Measurements from ENCODE around the gene BLOC1S2. TPM values are rescaled to one million over a fixed set of nuclear protein-coding genes. Genes with fewer than 3 reads are reported as not detected.
"Not testable (repeated sequence)": the region's sequence is repeated elsewhere in the genome, so short reads cannot be mapped to it uniquely, and the experiment has no call there.

Gene BLOC1S2
- total RNA-seq: 52.2 TPM

GRCh38 chr10:100286051-100287033 is at the start of gene BLOC1S2:
Gene BLOC1S2, minus strand, starts transcription at chr10:100286680. Its CDS starts 21 bp downstream, at chr10:100286659.
- FAIRE-seq: no peak
- DNase-seq (ENCODE audit: low spot score in 2 of 2): peak; percentile 90 to 91

- FAIRE-seq: no peak
These were observed 48.3 kb upstream of the BLOC1S2 start for GRCh38 chr10:100334762-100335161.

GRCh38 chr10:100333661-100334440 is 47.4 kb upstream of the BLOC1S2 start:
- no peak for DNase-seq (ENCODE audit: low spot score in 2 of 2)
- no peak for FAIRE-seq

More at GRCh38 chr10:100334762-100335161, 48.3 kb upstream of the BLOC1S2 start:
- no peak for DNase-seq (ENCODE audit: low spot score in 2 of 2)

DNA sequence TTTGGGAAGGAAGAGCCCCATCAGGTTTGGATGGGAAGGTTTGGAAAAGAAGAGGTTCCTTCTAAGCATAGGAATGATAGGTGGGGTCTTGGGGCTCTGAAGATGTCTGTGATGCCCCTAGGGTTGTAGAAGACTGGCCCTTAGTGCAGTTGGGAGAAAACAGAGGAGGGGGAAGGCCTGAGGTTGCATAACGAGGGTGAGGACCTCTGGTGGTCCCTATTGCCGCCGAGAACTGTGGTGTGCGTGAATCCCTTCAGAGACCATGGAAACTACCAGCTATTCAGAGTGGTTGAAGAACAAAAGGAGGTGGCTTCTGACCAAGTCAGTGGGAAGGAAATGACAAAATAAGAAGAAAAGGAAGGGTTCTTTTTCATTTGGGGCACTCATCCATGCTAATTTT is 46.6 kb upstream of the BLOC1S2 start:
- FAIRE-seq: no peak
- no peak for DNase-seq (ENCODE audit: low spot score in 2 of 2)

GRCh38 chr10:100330079-100330478 is 43.6 kb upstream of the BLOC1S2 start, which contains the start of gene PKD2L1:
Gene PKD2L1, minus strand, starts transcription at chr10:100330228. Its CDS starts 125 bp downstream, at chr10:100330103.
- DNase-seq (ENCODE audit: low spot score in 2 of 2): no peak

DNA sequence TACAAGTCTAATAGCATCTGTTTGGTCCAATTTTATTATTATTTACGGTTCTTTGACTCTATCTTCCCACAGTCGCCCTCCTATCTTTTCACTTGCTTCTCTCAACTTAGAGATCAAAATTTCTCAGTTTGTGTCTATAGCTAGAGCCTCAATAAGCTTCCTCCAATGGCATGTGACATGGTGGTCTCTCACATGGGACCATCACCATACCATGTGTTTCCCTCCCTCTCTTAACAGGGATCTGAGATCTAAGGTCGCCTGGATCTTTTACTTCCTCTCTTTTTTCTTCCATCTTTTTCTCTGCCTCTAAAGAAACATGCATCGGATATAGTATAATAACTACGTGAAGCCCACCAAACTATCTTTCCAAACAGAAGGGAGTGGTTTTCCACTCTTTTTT is 41.7 kb upstream of the BLOC1S2 start:
- FAIRE-seq (no peak), DNase-seq (ENCODE audit: low spot score in 2 of 2) (no peak)

More at GRCh38 chr10:100330079-100330478, 43.6 kb upstream of the BLOC1S2 start, which contains the start of gene PKD2L1:
- no peak for FAIRE-seq

DNA sequence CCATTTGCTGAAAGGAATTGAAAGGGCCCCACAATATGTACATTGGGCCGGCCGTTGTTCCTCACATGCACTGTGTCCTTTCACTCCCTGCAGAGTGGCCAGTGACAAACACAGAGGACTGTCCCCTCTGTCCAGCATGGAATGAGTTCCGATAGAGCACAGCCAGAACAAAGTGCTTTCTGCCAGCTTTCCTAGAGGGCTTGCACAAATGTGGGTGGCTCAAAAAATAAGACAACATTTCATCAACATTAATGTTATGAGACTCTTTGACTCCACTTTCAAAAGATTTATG is 41.2 kb upstream of the BLOC1S2 start:
- FAIRE-seq (no peak), DNase-seq (ENCODE audit: low spot score in 2 of 2) (no peak)

DNA sequence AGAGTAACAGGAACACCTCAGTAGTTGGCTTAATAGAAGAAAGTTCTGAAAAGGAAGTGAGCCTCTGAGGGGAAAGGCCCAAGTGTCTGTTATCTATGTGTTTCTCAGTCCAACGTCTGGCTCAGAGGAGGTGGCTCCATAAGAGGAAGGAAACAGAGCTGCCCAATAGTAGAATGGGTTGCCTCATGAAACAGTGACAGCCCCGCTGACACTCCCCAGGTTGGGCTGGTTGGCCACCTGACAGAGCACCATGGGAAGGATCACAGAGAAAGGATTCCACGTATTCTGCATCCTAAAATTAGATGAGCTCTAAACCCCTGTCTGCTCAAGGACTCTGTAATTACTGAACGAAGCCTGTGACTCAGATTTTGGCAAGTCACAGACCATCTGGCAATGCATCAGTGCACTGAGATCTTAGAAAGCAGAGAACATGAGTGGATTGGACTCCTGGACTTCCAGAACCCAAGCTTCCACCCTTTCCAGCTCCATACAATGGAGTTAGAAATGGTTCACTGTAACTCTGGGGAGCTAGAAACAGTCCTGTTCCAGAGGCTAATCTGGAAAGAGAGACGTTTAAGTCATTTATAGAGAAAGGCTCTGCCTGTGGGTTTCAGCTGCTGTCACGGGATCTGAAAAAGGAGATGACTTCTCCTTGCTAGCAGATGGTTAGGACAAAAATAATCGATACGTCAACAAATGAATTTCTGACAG is 40.7 kb upstream of the BLOC1S2 start:
- DNase-seq (ENCODE audit: low spot score in 2 of 2): no peak
- FAIRE-seq: no peak

GRCh38 chr10:100325158-100325557 is 38.7 kb upstream of the BLOC1S2 start:
- FAIRE-seq (no peak), DNase-seq (ENCODE audit: low spot score in 2 of 2) (no peak)

DNA sequence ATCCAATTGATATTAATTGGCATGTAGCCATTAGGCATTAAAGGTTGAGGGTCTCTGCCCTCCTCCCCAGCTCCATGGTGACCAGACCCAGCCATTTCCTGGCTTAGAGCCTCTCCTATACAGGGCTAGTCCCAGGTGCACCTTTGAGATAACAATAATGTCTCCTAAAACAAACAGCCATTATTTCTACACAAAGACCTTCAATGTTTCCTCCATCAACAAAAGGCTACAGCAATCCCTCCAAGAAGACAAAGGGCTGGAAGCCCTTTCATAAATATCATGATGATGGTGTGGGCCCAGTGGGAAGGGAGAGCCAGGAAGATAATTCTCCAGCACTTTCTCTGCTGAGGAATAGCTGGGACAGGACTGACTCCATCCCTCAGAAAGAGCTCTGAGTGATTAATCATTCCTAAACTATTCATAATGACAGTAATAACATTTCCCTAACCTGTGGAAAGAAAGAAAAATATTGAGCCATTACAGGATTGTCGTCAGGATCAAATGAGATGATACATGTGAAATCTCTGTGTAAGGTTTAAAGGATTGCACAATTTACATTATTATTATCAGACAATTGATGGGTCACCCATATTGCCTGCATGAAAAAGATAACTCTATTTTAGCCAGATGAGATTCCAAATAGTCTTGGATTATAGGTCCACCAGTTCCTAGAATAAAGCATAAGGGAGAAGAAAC is 33.4 kb upstream of the BLOC1S2 start:
- FAIRE-seq: no peak
- peak in 1 of 2 donors; percentile 38 for DNase-seq (ENCODE audit: low spot score in 2 of 2)

- DNase-seq (ENCODE audit: low spot score in 2 of 2) (no peak), FAIRE-seq (no peak)
These were observed 31.7 kb upstream of the BLOC1S2 start for GRCh38 chr10:100318207-100318606.

- DNase-seq (ENCODE audit: low spot score in 2 of 2) (no peak), FAIRE-seq (no peak)
These were observed 29.1 kb upstream of the BLOC1S2 start for GRCh38 chr10:100315615-100316014.

DNA sequence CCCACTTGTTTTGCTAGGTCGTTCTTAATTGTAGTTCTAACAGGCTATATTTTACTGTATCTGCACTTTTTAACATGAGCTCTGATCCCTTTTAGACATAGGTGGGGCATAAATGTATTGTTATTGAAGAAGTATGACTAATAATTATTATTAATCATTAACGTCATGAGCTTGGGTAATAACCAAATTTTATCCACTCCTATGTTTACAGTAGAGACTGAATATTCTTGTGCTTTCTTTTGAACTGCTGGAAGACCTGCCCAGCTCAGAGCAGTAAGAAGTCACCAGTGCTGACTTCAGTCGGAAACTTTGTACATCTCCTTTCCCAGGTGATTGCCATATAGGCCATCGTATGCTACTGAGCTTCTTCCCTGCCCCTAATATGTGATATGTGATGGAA is 24.8 kb upstream of the BLOC1S2 start:
- FAIRE-seq: no peak
- no peak for DNase-seq (ENCODE audit: low spot score in 2 of 2)

- DNase-seq (ENCODE audit: low spot score in 2 of 2) (no peak), FAIRE-seq (no peak)
These were observed 21.2 kb upstream of the BLOC1S2 start for GRCh38 chr10:100307684-100308083.

DNA sequence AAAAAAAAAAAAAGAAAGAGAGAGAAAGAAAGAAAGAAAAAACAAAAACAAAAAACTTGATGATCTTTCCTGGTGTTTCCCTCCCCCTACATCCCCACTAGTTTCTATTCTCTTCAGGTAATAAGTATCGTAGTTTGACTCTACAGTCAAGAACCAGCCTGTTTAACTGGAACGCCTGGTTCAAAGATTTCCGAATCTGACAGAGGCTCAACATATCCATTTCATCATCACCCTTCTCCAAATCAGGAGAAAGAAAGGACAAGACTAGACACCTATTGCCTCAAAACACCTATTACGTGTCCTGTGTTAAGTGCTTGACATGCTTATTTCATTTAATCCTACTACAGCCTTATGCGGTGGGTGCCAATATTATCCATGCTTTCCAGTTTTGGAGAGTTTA is 20.4 kb upstream of the BLOC1S2 start:
- DNase-seq (ENCODE audit: low spot score in 2 of 2) (no peak), FAIRE-seq (no peak)

DNA sequence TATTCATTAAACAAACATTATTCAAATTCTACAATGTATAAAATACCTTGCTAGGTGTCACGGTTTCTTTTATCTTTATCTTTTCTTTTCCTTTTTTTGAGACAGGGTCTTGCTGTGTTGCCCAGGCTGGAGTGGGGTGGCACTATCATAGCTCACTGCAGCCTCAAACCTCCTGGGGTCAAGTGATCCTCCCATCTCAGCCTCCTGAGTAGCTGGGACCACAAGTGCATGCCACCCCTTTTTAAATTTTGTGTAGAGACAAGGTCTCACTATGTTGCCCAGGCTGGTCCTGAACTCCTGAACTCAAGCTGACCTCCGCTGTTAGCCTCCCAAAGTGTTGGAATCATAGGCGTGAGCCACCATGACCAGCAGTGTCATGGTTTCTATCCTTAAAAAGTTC is 17.9 kb upstream of the BLOC1S2 start:
- FAIRE-seq: no peak
- DNase-seq (ENCODE audit: low spot score in 2 of 2): no peak

- FAIRE-seq: peak; percentile 66
- peak in 1 of 2 donors; percentile 59 for DNase-seq (ENCODE audit: low spot score in 2 of 2)
These were observed 17.3 kb upstream of the BLOC1S2 start for GRCh38 chr10:100303724-100304319.

GRCh38 chr10:100301123-100301522 is 14.6 kb upstream of the BLOC1S2 start:
- DNase-seq (ENCODE audit: low spot score in 2 of 2); FAIRE-seq: not testable (repeated sequence)

- no peak for FAIRE-seq
- no peak for DNase-seq (ENCODE audit: low spot score in 2 of 2)
These were observed 10.8 kb upstream of the BLOC1S2 start for GRCh38 chr10:100297242-100297641.

DNA sequence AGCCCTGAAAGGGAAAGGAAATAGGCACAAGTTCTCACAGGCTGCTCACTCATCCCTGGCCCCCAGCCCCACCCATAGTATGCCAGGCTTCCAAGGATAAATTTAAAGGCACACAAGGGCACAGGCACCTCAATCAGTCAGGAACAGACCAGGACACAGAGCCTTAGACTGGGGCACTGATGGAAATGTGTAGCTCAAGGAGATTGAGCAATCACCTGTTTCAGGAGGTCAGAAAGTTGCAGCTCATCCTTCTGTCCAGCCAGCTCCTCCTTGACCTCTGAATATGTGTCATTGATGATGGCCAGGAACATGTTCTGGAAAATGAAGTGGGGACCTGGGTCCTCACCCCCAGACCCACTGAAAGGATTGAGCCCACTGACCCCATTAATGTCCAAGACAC is 6.6 kb upstream of the BLOC1S2 start:
- DNase-seq (ENCODE audit: low spot score in 2 of 2): no peak
- no peak for FAIRE-seq

Measured in frontal cortex (tissue), 4 donors.